ENCODE data around the gene MPC1.

MPC1 gene

DNA sequence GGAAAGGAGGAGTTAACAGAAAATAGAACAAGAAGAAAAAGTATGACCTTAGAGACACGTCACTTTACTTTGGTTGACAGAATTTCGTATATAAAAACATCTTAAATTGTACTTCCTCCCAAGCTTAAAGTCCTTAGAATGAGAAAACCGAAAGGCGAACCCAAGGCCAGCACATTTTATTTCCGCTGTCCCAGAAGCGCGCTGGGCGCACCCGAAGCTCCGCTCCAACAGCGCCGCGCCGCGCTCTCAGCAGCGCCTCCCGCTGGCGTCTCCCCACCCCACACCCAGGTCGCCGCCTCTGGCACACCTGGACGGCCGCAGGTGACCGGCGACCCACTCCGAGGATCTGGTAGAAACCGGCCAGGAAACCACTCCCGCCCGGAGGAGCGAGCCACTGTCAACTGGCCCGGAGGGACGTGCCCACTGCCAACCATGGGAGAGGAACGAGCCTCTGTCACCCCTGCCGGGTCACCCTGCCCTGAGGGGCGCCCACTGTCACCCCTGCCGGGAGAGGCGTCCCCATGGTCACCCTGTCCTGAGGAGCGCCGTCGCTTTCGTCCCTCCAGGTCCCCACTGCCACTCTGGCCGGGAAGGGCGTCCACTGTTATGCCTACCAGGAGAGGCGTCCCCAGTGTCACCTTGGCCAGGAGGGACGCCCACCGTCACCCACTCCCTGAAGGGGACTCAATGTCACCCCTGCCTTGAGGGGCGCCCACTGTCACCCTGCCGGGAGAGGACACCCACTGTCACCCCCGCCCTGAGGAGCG is 824 bp downstream of the MPC1 start:
- peak overlapping the region; percentile 70 for H3K4me3 ChIP-seq (replicated peaks; ENCODE audit: low read depth, low read length)
- TF ChIP-seq, protein P1, sequence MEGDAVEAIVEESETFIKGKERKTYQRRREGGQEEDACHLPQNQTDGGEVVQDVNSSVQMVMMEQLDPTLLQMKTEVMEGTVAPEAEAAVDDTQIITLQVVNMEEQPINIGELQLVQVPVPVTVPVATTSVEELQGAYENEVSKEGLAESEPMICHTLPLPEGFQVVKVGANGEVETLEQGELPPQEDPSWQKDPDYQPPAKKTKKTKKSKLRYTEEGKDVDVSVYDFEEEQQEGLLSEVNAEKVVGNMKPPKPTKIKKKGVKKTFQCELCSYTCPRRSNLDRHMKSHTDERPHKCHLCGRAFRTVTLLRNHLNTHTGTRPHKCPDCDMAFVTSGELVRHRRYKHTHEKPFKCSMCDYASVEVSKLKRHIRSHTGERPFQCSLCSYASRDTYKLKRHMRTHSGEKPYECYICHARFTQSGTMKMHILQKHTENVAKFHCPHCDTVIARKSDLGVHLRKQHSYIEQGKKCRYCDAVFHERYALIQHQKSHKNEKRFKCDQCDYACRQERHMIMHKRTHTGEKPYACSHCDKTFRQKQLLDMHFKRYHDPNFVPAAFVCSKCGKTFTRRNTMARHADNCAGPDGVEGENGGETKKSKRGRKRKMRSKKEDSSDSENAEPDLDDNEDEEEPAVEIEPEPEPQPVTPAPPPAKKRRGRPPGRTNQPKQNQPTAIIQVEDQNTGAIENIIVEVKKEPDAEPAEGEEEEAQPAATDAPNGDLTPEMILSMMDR (IDR thresholded peaks at IDR 0.05; ENCODE audit: low read depth, low read length, missing control alignments) = peak; percentile 71
- DNase-seq (ENCODE audit: extremely low read depth, low read depth) = no peak

DNA sequence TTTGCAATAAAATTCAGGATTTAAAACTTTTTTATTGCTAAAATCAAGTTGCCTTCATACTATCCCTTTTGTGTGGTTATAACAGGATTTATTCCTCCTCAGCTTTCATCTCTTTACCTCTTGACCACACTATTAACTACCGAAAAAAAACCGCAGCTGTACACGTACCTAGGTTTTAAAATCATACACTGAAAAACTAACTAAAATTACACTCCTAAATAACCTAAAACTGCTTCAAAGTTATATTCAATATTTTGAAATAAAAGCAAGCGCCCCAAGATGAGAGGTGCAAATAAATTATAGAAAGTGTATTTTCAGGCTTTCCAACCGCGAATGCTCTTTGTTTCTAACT is 1.4 kb downstream of the MPC1 start:
- H3K4me3 ChIP-seq (replicated peaks; ENCODE audit: low read depth, low read length) = peak overlapping the region; percentile 70
- DNase-seq (ENCODE audit: extremely low read depth, low read depth) = no peak
- TF ChIP-seq, protein P1 (IDR thresholded peaks at IDR 0.05; ENCODE audit: low read depth, low read length, missing control alignments) = no peak

DNA sequence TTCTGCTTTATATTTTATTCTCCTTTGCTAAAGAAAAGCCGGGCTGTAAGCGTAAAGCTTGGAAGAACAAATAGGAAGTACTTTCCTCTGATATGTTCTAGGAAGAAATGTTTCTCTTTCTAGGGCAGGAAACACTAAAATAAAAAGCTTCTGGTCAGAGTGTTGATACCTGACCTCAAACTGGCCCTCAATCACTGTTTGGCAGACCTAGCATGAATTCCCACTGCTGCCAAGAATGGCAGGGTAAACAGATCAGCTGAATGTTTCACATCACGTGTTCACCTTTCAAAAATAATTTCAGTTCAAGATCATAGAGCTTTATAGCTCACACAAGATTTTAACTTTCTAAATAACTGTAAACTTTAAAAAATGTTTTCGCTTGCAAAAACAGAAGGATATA is 2.9 kb downstream of the MPC1 start:
- DNase-seq (ENCODE audit: extremely low read depth, low read depth) = no peak
- H3K4me3 ChIP-seq (replicated peaks; ENCODE audit: low read depth, low read length) = no peak overlapping the region
- TF ChIP-seq, protein P1 (IDR thresholded peaks at IDR 0.05; ENCODE audit: low read depth, low read length, missing control alignments) = no peak

DNA sequence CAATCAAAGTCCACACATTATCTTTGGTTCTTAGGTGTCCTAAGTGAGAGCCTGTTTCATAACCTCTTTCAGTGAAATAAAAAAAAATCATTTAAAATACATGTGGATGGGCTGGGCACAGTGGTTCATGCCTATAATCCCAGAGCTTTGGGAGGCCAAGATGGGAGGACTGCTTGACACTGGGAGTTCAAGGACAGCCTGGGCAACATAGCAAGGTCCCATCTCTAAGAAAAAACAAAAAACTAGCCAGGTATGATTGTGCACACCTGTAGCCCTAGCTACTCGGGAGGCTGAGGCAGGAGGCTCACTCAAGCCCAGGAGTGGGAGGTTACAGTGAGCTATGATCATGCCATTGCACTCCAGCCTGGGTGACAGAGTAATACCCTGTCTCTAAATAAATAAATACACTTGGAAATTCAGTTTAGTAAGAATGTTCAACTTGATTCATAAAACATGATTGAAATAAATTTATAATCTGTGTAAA is 3.6 kb downstream of the MPC1 start:
- no peak for DNase-seq (ENCODE audit: extremely low read depth, low read depth)
- TF ChIP-seq, protein P1 (IDR thresholded peaks at IDR 0.05; ENCODE audit: low read depth, low read length, missing control alignments) = no peak

DNA sequence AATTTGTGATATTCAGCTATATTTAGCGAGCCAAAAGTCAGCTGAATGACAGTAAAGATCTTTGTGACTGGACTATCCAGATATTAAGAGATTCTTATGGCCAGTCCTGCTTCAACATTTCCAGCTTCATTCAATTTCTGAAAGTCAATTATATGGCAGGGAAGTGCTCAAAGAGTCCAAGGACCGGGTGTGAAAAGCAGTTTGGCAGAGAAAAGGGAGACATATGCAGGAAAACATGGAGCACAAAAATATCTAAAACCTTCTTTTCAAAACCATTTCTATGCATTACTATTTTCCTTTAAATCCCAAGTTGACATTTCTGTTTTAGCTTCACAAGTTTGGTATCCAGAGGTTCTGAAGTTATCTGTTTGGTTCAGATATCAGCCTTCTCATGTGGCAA is 5.0 kb downstream of the MPC1 start:
- H3K4me3 ChIP-seq (replicated peaks; ENCODE audit: low read depth, low read length) = no peak overlapping the region
- DNase-seq (ENCODE audit: extremely low read depth, low read depth) = no peak
- TF ChIP-seq, protein P1 (IDR thresholded peaks at IDR 0.05; ENCODE audit: low read depth, low read length, missing control alignments) = no peak

More for the DNA sequence above, 3.6 kb downstream of the MPC1 start:
- no peak overlapping the region for H3K4me3 ChIP-seq (replicated peaks; ENCODE audit: low read depth, low read length)

DNA sequence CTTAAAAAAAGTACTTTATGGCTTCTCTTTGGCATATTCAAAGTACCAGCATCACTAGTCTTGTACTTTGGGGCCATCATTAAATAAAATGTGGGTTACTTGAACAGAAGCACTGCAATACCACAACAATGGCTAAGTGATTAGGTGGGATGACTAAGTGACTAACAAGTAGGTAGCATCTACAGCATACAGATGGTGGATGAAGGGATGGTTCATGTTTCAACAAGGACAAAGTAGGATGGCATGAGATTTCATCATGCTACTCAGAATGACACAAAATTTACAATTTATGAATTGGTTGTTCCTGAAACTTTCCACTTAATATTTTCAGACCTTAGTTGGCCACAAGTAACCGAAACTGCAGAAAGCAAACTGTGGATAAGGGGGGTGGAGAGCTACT is 7.7 kb downstream of the MPC1 start:
- TF ChIP-seq, protein P1 (IDR thresholded peaks at IDR 0.05; ENCODE audit: low read depth, low read length, missing control alignments) = no peak
- no peak for DNase-seq (ENCODE audit: extremely low read depth, low read depth)
- no peak overlapping the region for H3K4me3 ChIP-seq (replicated peaks; ENCODE audit: low read depth, low read length)
